NOMO-1 treated with DMSO at 0.1 percent for 48 hours (cell line): ENCODE results near the gene MMRN1.

ENCODE experiments used
- DNase-seq: peaks from one replicate; lab custom pipeline; 2025; ENCODE audit not compliant: unreplicated experiment; lab: John Stamatoyannopoulos, UW

Gene MMRN1

GRCh38 chr4:89913623-89914022 is 19.0 kb downstream of the MMRN1 start:
- no peak for DNase-seq

GRCh38 chr4:89914609-89915550 is 20.2 kb downstream of the MMRN1 start:
- no peak for DNase-seq

- DNase-seq: no peak
These were observed 21.3 kb downstream of the MMRN1 start for GRCh38 chr4:89915937-89916336.

GRCh38 chr4:89922848-89923416 is 28.3 kb downstream of the MMRN1 start:
- no peak for DNase-seq

GRCh38 chr4:89928838-89929237 is 34.2 kb downstream of the MMRN1 start:
- no peak for DNase-seq

- no peak for DNase-seq
These were observed 34.9 kb downstream of the MMRN1 start for GRCh38 chr4:89929425-89930159.

- DNase-seq: no peak
These were observed 44.9 kb downstream of the MMRN1 start for GRCh38 chr4:89939546-89939945.

- DNase-seq: no peak
These were observed 45.3 kb downstream of the MMRN1 start for GRCh38 chr4:89939994-89940393.

- DNase-seq: no peak
These were observed 48.2 kb downstream of the MMRN1 start for GRCh38 chr4:89942811-89943210.

- DNase-seq: no peak
These were observed 55.2 kb downstream of the MMRN1 start for GRCh38 chr4:89949782-89950387.

GRCh38 chr4:89952458-89952857 is 57.8 kb downstream of the MMRN1 start:
- no peak for DNase-seq

- no peak for DNase-seq
These were observed 60.4 kb downstream of the MMRN1 start for GRCh38 chr4:89954906-89955695.

GRCh38 chr4:89957046-89957926 is 62.6 kb downstream of the MMRN1 start:
- DNase-seq: no peak

GRCh38 chr4:89981789-89982334 is 87.2 kb downstream of the MMRN1 start:
- no peak for DNase-seq

GRCh38 chr4:89988268-89988667 is 93.6 kb downstream of the MMRN1 start:
- no peak for DNase-seq

- DNase-seq: no peak
These were observed 98.1 kb downstream of the MMRN1 start for GRCh38 chr4:89992744-89993143.

GRCh38 chr4:89994176-89994873 is 99.7 kb downstream of the MMRN1 start:
- DNase-seq: no peak

GRCh38 chr4:89995006-89995405 is 100.4 kb downstream of the MMRN1 start:
- DNase-seq: no peak

GRCh38 chr4:89995814-89996213 is 101.2 kb downstream of the MMRN1 start:
- DNase-seq: no peak
